GM13977 (cell line): Measurements from ENCODE around the gene GIMAP5.

Experiments used
- DNase-seq: peaks from one replicate; pipeline ENCODE4 v3.0.0; 2012; ENCODE audit warnings: low spot score
- in situ Hi-C: fragments of 300-500 bp; cut with MboI; formaldehyde crosslinking; loops from one replicate; pipeline ENCODE4 v1.12.0; 2022; ENCODE audit warnings: low sequenced_read_pairs, low pct_unique_long_range_greater_than_20kb, mixed read lengths, inconsistent platforms; ENCODE audit not compliant: unreplicated experiment
- TF ChIP-seq, protein P1 (sequence below): IDR thresholded peaks from 2 replicates; pipeline ENCODE4 v1.5.1; 2012; ENCODE audit warnings: mild to moderate bottlenecking, control low read depth; ENCODE audit not compliant: insufficient read depth; ENCODE audit errors: extremely low read depth, missing control alignments

Gene GIMAP5

DNA sequence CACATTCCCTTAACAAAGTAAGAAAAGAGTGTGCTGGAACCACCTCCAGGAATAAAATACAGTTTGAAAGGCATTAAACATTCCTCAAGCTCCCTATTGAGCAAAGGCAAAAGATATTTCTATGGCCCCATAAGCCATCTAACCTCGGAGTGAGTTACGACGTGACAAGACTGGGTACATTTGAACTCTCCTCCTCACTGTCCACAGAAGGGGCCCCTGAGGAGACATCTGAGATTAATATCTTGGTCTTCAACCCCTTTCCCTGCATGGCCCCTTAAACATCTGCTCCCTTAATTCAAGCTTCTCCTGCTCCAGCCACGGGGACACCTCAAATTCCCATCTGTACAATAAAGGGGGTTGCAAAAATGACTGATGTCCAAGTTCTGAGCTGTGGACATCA, 20.3 kb upstream of the GIMAP5 start:
- no peak for DNase-seq
- TF ChIP-seq, protein P1, sequence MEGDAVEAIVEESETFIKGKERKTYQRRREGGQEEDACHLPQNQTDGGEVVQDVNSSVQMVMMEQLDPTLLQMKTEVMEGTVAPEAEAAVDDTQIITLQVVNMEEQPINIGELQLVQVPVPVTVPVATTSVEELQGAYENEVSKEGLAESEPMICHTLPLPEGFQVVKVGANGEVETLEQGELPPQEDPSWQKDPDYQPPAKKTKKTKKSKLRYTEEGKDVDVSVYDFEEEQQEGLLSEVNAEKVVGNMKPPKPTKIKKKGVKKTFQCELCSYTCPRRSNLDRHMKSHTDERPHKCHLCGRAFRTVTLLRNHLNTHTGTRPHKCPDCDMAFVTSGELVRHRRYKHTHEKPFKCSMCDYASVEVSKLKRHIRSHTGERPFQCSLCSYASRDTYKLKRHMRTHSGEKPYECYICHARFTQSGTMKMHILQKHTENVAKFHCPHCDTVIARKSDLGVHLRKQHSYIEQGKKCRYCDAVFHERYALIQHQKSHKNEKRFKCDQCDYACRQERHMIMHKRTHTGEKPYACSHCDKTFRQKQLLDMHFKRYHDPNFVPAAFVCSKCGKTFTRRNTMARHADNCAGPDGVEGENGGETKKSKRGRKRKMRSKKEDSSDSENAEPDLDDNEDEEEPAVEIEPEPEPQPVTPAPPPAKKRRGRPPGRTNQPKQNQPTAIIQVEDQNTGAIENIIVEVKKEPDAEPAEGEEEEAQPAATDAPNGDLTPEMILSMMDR, result no peak
- in situ Hi-C loops, result no loop called here

DNA sequence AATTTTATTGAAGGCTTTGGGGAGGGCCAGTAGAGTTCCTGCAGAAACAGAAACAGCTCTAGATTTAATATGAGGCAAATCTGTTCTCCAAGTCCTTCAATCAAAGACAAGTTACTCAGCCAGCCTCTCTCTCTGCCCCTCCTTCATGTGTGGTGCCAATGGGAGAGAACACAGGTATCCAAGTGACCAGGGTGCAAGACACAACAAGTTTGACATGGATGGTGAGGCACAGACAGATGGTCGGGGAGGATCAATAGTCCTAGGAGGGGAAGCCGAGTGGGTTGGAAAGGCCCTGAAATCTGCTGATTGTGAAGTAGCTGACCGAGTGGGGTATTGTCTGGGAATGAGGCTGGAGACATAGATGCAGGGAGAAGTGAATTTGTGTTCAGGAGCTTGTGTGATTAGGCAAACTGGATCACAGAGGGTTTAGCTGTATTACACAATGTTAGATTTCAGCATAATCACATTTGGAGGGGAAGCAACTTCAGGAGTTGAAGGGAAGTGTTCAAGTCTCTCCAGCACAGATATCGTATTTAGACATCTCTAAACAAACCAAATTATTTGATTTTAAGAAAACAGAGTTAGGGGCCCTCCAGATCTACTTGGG, 19.3 kb upstream of the GIMAP5 start:
- in situ Hi-C loops, result no loop called here
- DNase-seq, result no peak
- TF ChIP-seq, protein P1, result no peak

DNA sequence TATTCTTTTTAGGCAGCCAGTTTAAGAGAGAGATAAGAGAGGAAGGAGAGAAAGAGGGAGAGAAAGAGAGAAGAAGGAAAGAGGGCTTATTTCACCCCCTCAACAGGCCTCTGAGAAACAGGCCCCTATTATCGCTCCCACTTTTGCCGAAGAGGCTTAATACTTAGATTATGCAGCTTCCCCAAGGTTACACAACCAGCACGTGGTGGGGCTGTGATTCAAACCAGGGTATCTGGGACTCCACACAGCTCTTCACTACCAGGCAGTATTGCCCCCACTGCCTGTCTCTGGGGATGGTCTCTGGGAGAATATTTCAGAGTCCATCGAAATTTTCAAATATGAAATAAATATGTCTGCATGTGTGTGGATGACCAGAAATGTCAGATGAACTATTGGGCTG, 17.8 kb upstream of the GIMAP5 start:
- TF ChIP-seq, protein P1, result no peak
- no peak for DNase-seq
- in situ Hi-C loops, result no loop called here

DNA sequence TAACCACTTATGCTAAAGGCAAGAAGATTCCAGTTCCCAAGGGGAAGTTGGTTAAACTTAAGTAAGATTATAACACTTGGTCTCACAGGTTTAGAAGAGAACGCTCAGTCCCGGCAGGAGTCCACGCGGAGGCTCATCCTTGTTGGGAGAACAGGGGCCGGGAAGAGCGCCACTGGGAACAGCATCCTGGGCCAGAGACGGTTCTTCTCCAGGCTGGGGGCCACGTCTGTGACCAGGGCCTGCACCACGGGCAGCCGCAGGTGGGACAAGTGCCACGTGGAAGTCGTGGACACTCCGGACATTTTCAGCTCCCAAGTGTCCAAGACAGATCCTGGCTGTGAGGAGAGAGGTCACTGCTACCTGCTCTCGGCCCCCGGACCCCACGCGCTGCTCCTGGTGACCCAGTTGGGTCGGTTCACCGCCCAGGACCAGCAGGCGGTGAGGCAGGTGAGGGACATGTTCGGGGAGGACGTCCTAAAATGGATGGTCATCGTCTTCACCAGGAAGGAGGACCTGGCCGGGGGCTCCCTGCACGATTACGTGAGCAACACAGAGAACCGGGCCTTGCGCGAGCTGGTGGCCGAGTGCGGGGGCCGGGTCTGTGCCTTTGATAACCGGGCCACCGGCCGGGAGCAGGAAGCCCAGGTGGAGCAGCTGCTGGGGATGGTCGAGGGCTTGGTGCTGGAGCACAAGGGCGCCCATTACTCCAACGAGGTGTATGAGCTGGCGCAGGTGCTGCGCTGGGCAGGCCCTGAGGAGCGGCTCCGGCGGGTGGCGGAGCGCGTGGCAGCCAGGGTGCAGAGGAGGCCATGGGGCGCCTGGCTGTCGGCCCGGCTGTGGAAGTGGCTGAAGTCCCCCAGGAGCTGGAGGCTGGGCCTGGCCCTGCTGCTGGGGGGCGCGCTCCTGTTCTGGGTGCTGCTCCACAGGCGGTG, 17.0 kb upstream of the GIMAP5 start:
- TF ChIP-seq, protein P1, result no peak
- in situ Hi-C loops, result no loop called here
- no peak for DNase-seq

DNA sequence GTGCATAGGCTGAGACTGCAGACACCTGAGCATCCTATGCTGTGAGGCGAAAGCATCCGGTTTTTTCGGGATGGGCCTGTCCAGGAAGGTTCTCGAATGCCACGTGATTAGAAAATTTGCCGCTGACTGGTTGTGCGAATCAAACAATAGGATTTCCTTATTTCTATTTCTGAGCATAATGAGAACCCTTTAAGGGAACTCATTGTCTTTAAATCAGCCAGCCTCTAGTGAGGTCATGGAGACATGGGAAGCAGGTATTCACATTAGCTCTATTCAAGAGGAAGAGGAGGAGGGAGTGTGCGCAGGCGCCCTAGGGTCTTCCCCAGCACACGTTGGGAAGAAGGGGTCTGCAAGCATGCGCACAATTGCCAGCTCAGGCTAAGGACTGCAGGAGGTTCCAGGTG, 15.2 kb upstream of the GIMAP5 start:
- in situ Hi-C loops, result no loop called here
- no peak for DNase-seq
- TF ChIP-seq, protein P1, result no peak

DNA sequence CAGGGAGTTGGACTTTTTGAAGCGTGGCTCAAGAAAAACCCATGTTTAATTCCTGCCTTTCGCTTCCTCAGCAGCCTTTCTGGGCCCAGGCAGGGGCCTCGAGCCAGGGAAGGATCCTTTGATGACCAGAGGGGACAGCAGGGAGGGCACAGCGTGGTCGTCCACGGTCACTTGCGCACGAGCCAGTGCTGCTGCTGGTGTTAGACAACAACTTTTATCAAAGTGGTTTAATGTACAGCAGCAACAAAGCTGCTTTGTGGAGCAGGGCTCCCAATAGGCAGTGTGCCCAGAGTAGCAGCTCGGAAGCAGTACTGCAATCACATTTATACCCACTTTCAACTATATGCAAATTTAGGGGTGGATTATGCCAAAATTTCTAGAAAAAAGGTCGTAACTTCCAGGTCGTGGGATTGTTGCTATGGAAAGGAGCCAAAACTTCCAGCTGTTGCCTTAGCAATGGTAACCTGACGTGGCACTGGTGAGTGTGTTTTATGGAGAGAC, 14.7 kb upstream of the GIMAP5 start:
- DNase-seq, result no peak
- in situ Hi-C loops, result no loop called here
- TF ChIP-seq, protein P1, result no peak
